Loucy (cell line): ENCODE measurements around the gene SAT2.

Experiments
- CTCF ChIP-seq: fragments of 200-600 bp; sonication (generic); conservative IDR thresholded peaks from 2 replicates; pipeline ENCODE4 v1.5.1; 2014; ENCODE audit warnings: mild to moderate bottlenecking, antibody characterized with exemption, low read length
- EZH2phosphoT487 ChIP-seq: fragments of 200-600 bp; IDR thresholded peaks from 2 replicates; pipeline ENCODE4 v1.6.1; 2018; ENCODE audit warnings: antibody characterized with exemption, mild to moderate bottlenecking, moderate library complexity, borderline replicate concordance

- TF ChIP-seq CTCF (no peak), EZH2phosphoT487 (no peak)
These were observed 1.3 kb downstream of the SAT2 start for GRCh38 chr17:7626307-7626706.
